GM23248 (cell line): ENCODE measurements around the gene UROC1. TPM values are rescaled to one million over a fixed set of nuclear protein-coding genes. Genes with fewer than 3 reads are reported as not detected.

Experiments
- DNase-seq: peaks from one replicate; pipeline ENCODE4 v3.0.0-alpha.2; 2015
- H2AFZ ChIP-seq: fragments of 200-600 bp; sonication (generic); 2 replicates; pipeline ENCODE4 v1.6.1; 2016; ENCODE audit warnings: antibody characterized with exemption
- H3F3A ChIP-seq: fragments of 200-600 bp; sonication (generic); 2 replicates; pipeline ENCODE4 v1.6.1; 2016; ENCODE audit warnings: mild to moderate bottlenecking, antibody characterized with exemption, mixed run types; ENCODE audit not compliant: insufficient read depth
- H3K27ac ChIP-seq: fragments of 200-600 bp; sonication (generic); 2 replicates; pipeline ENCODE4 v1.5.1; 2016; ENCODE audit warnings: mild to moderate bottlenecking
- H3K27me3 ChIP-seq: fragments of 200-600 bp; sonication (generic); replicated peaks from 2 replicates; pipeline ENCODE4 v1.6.1; 2016; ENCODE audit warnings: mild to moderate bottlenecking; ENCODE audit not compliant: insufficient read depth
- H3K36me3 ChIP-seq: fragments of 200-600 bp; sonication (generic); 2 replicates; pipeline ENCODE4 v1.6.1; 2016; ENCODE audit warnings: low read depth, mild to moderate bottlenecking
- H3K4me1 ChIP-seq: fragments of 200-600 bp; sonication (generic); 2 replicates; pipeline ENCODE4 v1.6.1; 2016; ENCODE audit warnings: mild to moderate bottlenecking; ENCODE audit not compliant: insufficient read depth
- H3K4me2 ChIP-seq: fragments of 200-600 bp; sonication (generic); one replicate; pipeline ENCODE4 v1.6.1; 2016; ENCODE audit warnings: mild to moderate bottlenecking; ENCODE audit not compliant: unreplicated experiment
- H3K4me3 ChIP-seq: fragments of 200-600 bp; sonication (generic); 2 replicates; pipeline ENCODE4 v1.5.1; 2016; ENCODE audit warnings: mild to moderate bottlenecking
- H3K79me2 ChIP-seq: fragments of 200-600 bp; sonication (generic); 2 replicates; pipeline ENCODE4 v1.6.1; 2016; ENCODE audit warnings: mild to moderate bottlenecking; ENCODE audit not compliant: insufficient read depth
- H3K9ac ChIP-seq: fragments of 200-600 bp; sonication (generic); 2 replicates; pipeline ENCODE4 v1.6.1; 2016; ENCODE audit warnings: mild to moderate bottlenecking
- H3K9me2 ChIP-seq: fragments of 200-600 bp; sonication (generic); 2 replicates; pipeline ENCODE4 v1.6.1; 2016; ENCODE audit warnings: mixed run types, mild to moderate bottlenecking, moderate library complexity; ENCODE audit not compliant: insufficient read depth
- H3K9me3 ChIP-seq: fragments of 200-600 bp; sonication (generic); one replicate; pipeline ENCODE4 v1.6.1; 2017; ENCODE audit warnings: low read depth
- H4K20me1 ChIP-seq: fragments of 200-600 bp; sonication (generic); 2 replicates; pipeline ENCODE4 v1.6.0; 2016; ENCODE audit not compliant: insufficient read depth
- EZH2 ChIP-seq: fragments of 200-600 bp; sonication (generic); IDR thresholded peaks from 2 replicates; pipeline ENCODE4 v1.6.1; 2018; ENCODE audit warnings: antibody characterized with exemption, mild to moderate bottlenecking; ENCODE audit not compliant: insufficient read depth, poor library complexity, severe bottlenecking
- EZH2phosphoT487 ChIP-seq: fragments of 200-600 bp; sonication (generic); IDR thresholded peaks from 2 replicates; pipeline ENCODE4 v1.6.1; 2018; ENCODE audit warnings: antibody characterized with exemption, moderate library complexity, mild to moderate bottlenecking, low read depth; ENCODE audit not compliant: insufficient read depth
- WGBS, 2 experiments: methylation state at CpG; one replicate each; pipeline ENCODE4 v1.1.6; 2015 to 2017; ENCODE audit warnings: low lambda C conversion rate in 2 of 2, low coverage in 1 of 2; ENCODE audit errors: missing lambda C conversion rate in 2 of 2; 5-methylcytosine and 5-hydroxymethylcytosine counted together
- in situ Hi-C: fragments of 300-500 bp; cut with MboI; formaldehyde crosslinking; loops from 2 replicates; pipeline ENCODE4 v1.15.0; 2020
- polyA plus RNA-seq: library from polyadenylated mRNA; unstranded; fragments of >200 nt; fragmentation: Nextera tagmentation; extraction: Ambion mirVana; gene quantifications from 2 replicates; pipeline ENCODE4 v1.2.1, GENCODE V29; 2016
- total RNA-seq: library from RNA; depleted of rRNA; stranded (reverse); fragments of >200 nt; shearing (Covaris generic); gene quantifications from 2 replicates; pipeline ENCODE4 v1.2.3, GENCODE V29; 2014

UROC1 gene
- total and polyA plus RNA-seq, 2 experiments from 2014 or later, result not detected

DNA sequence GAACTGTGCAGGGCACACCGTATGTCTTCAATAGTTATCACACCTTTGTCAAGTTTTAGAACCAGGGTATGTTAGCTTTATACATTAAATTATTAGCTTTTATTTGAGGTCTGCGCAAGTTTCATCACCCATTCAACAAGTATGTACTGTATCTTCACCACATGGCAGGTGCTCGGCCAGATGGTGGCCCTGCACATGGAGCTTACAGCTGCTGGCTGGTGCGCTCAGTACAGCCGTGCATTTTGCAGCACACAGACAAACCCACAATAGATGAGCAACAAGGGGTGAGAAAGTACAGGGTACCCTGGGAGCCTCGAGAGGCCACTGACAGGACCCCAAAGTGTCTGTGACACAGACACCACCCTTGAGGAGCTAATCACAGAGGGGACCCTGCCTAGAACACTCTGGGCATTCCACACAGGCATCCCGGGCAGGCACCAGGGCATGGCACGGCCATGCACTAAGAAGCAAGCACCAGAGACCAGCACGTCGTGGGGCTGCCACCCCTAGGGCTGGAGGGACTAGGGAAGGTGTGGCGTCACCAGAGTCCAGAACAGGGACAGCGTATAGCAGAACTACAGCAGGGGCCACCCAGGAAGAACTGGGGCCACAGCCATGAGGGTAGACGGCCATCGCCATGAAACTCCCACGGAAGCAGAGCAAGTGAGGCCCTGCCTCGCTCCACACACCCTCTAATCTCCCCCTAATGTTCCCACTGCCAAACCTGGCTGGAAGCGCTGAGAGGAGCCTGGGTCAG is 69.3 kb downstream of the UROC1 start:
- Histone ChIP-seq H3K79me2 (no peaks in the 10 kb centered on the region), H2AFZ (no peak overlapping the region), H3K27me3 (no peaks in the 10 kb centered on the region), H3K9me3 (no peaks in the 10 kb centered on the region), H3K9ac (no peak overlapping the region), H3K4me3 (no peak overlapping the region), H3K4me2 (no peak overlapping the region), H3K9me2 (no peaks in the 10 kb centered on the region), H3K4me1 (no peaks in the 10 kb centered on the region), H3F3A (no peaks in the 10 kb centered on the region), H3K27ac (no peak overlapping the region), H4K20me1 (no peaks in the 10 kb centered on the region), H3K36me3 (peaks cover 4% of the 10 kb centered on the region; the same call in 1 of the 2 replicates)
- no peak for TF ChIP-seq EZH2
- DNase-seq, result no peak
- in situ Hi-C loops, result no loop called here
- 92 to 96% methylated on average over 14 to 17 of the region's 17 CpGs for WGBS, 2 experiments

DNA sequence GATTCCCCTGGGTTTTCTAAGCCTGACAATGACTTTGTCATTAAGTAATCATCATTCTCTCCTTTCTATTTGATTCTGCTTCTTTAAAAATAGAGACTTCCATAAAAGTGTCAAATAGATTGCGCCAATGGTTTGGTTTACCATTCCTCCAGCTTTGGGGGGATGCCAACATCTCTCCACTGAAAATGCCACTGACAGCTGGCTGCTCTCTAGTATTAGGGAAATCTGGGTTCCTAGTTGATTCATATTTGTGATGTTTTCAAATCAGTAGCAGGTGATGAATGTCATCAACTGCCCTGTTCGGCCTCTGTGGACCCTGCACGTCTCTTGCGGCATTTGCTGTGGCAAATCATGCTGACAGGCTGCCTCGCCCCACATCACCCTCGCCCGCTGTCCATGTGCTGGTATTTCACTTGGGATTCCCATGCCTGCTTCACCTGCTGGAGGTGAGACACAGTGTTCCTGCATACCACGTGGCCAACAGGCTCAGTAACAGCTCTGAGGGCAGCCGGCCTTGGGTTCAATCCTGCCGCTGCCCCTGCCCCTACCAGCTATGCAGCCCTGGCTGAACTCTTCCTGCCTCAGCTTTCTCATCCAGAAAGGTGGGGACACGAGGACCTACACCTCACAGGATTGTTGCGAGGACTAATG is 70.0 kb downstream of the UROC1 start:
- H3F3A ChIP-seq, result no peaks in the 10 kb centered on the region
- no peaks in the 10 kb centered on the region for H3K4me1 ChIP-seq
- WGBS, 2 experiments, result 76 to 78% methylated on average over 12 of the region's 12 CpGs
- H3K27ac ChIP-seq, result no peak overlapping the region
- no peak for DNase-seq
- H3K4me2 ChIP-seq, result no peak overlapping the region
- H3K9ac ChIP-seq, result no peak overlapping the region
- no peaks in the 10 kb centered on the region for H4K20me1 ChIP-seq
- in situ Hi-C loops, result no loop called here
- no peak overlapping the region for H3K4me3 ChIP-seq
- no peaks in the 10 kb centered on the region; the same call in 1 of the 2 replicates for H3K36me3 ChIP-seq
- H3K27me3 ChIP-seq, result no peaks in the 10 kb centered on the region
- H3K9me2 ChIP-seq, result no peaks in the 10 kb centered on the region
- no peaks in the 10 kb centered on the region for H3K9me3 ChIP-seq
- H3K79me2 ChIP-seq, result no peaks in the 10 kb centered on the region
- no peak overlapping the region for H2AFZ ChIP-seq
- TF ChIP-seq EZH2phosphoT487 (no peak), EZH2 (no peak)

DNA sequence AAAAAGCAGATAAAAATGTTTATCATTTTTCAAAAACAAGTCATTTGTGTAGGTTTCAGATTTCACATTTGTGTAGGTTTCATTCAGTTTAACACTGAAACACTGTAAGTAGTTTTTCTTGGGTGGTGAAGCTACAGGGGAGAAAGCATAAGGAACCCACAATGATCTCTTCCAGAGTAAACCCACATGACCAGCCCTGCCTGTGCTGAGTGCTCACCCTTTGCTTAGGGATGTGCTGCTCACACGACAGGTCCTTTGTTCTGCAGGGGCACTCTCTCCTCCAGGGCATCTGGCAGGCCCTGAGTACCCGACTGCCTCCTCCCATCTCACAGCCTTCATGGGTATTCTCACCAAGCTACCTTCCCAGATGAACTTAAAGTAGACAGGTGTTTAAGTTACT is 70.8 kb downstream of the UROC1 start:
- Histone ChIP-seq H3K9ac (no peak overlapping the region), H3K79me2 (no peaks in the 10 kb centered on the region), H3K9me3 (no peaks in the 10 kb centered on the region), H3K4me1 (no peaks in the 10 kb centered on the region), H3K27ac (no peak overlapping the region), H3K9me2 (no peaks in the 10 kb centered on the region), H2AFZ (no peak overlapping the region), H3K36me3 (no peaks in the 10 kb centered on the region; the same call in 1 of the 2 replicates), H3K27me3 (no peaks in the 10 kb centered on the region), H3F3A (no peaks in the 10 kb centered on the region), H4K20me1 (no peaks in the 10 kb centered on the region), H3K4me2 (no peak overlapping the region), H3K4me3 (no peak overlapping the region)
- WGBS, 2 experiments, result 97% methylated on average over 2 of the region's 2 CpGs
- TF ChIP-seq EZH2phosphoT487 (no peak), EZH2 (no peak)
- in situ Hi-C loops, result no loop called here
- no peak for DNase-seq

DNA sequence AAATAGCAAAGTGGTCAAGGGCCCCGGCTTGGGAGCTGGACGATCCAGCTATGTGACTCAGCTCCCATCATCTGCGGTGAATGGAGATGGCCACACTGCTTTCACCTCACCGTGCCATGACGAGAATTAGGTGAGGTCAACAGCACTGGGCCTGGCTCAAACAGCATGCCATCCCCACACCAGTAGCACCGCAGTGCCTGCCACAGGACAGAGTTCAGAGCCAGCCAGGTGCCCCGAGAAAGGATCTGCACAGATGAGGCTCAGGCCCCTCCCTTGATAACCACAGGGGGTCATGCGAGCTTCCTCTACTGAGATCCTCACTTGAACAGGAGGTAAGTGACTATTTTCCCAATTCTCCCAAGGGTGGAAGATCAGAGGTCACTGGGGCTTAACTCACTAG is 71.3 kb downstream of the UROC1 start:
- Histone ChIP-seq H3K79me2 (no peaks in the 10 kb centered on the region), H3K4me1 (no peaks in the 10 kb centered on the region), H3F3A (no peaks in the 10 kb centered on the region), H2AFZ (no peak overlapping the region), H3K4me2 (no peak overlapping the region), H3K36me3 (no peaks in the 10 kb centered on the region; the same call in 1 of the 2 replicates), H3K9me2 (no peaks in the 10 kb centered on the region), H3K27ac (no peak overlapping the region), H3K27me3 (no peaks in the 10 kb centered on the region), H3K9ac (no peak overlapping the region), H3K4me3 (no peak overlapping the region), H4K20me1 (no peaks in the 10 kb centered on the region), H3K9me3 (no peaks in the 10 kb centered on the region)
- in situ Hi-C loops, result no loop called here
- WGBS, 2 experiments, result 99% methylated on average over 8 of the region's 8 CpGs
- no peak for DNase-seq
- TF ChIP-seq EZH2, result no peak
- TF ChIP-seq EZH2phosphoT487, result no peak
